Sigmoid colon (tissue), 4 donors: ENCODE data around the gene VDR.

ENCODE experiments used
- CTCF ChIP-seq, 4 experiments: fragments of 450-650 bp in 3 of 4; fragments of 200-600 bp in 1 of 4; IDR thresholded peaks; one replicate each; pipeline ENCODE4 v1.5.1; 2016 to 2019; ENCODE audit warnings: antibody characterized with exemption in 4 of 4, mild to moderate bottlenecking in 3 of 4, moderate library complexity in 2 of 4
- EP300 ChIP-seq, 4 donors: sonication (generic); formaldehyde crosslinking; IDR thresholded peaks; one replicate each; pipeline ENCODE4 v1.6.1; 2017; ENCODE audit warnings: antibody characterized with exemption in 4 of 4

GRCh38 chr12:47811581-47812484 lies 93.0 kb downstream of the VDR start:
- TF ChIP-seq CTCF (IDR thresholded peaks at IDR 0.05), result no peak
- peak in 2 of 4 donors; percentile 16 to 53 for TF ChIP-seq EP300 (IDR thresholded peaks at IDR 0.05)
